DOHH2 (cell line): ENCODE data around the gene CD93.

Experiments
- H3F3A ChIP-seq: fragments of 200-600 bp; sonication (generic), shearing (Covaris generic); 2 replicates; pipeline ENCODE4 v1.6.0; 2016; ENCODE audit warnings: antibody characterized with exemption, mild to moderate bottlenecking; ENCODE audit not compliant: control insufficient read depth, insufficient read depth
- H3K27ac ChIP-seq: fragments of 200-600 bp; sonication (generic); 2 replicates; pipeline ENCODE4 v1.5.1; 2014; ENCODE audit warnings: low read depth, mild to moderate bottlenecking, low read length, moderate library complexity
- H3K27me3 ChIP-seq: fragments of 200-600 bp; sonication (generic); 2 replicates; pipeline ENCODE4 v1.6.1; 2014; ENCODE audit warnings: mild to moderate bottlenecking, low read length, mixed read lengths; ENCODE audit not compliant: control insufficient read depth
- H3K36me3 ChIP-seq: fragments of 200-600 bp; sonication (generic); 2 replicates; pipeline ENCODE4 v1.6.1; 2014; ENCODE audit warnings: mild to moderate bottlenecking, low read length, moderate library complexity, mixed read lengths; ENCODE audit not compliant: control insufficient read depth
- H3K4me1 ChIP-seq: fragments of 200-600 bp; sonication (generic); 2 replicates; pipeline ENCODE4 v1.6.1; 2014; ENCODE audit warnings: mild to moderate bottlenecking, low read length, mixed read lengths; ENCODE audit not compliant: control insufficient read depth
- H3K4me2 ChIP-seq: fragments of 200-600 bp; sonication (generic); 2 replicates; pipeline ENCODE4 v1.6.0; 2014; ENCODE audit warnings: mild to moderate bottlenecking, low read length, moderate library complexity
- H3K4me3 ChIP-seq: fragments of 200-600 bp; sonication (generic); 2 replicates; pipeline ENCODE4 v1.5.1; 2014; ENCODE audit warnings: mild to moderate bottlenecking, low read length, mixed read lengths
- H3K79me2 ChIP-seq: fragments of 200-600 bp; sonication (generic); 2 replicates; pipeline ENCODE4 v1.6.1; 2014; ENCODE audit warnings: mild to moderate bottlenecking, low read length, mixed read lengths; ENCODE audit not compliant: control insufficient read depth
- H3K9me2 ChIP-seq: fragments of 200-600 bp; sonication (generic); replicated peaks from 2 replicates; pipeline ENCODE4 v1.6.1; 2014; ENCODE audit warnings: mild to moderate bottlenecking, low read length, mixed read lengths; ENCODE audit not compliant: control insufficient read depth
- H3K9me3 ChIP-seq: fragments of 200-600 bp; sonication (generic); 2 replicates; pipeline ENCODE4 v1.6.1; 2014; ENCODE audit warnings: antibody characterized with exemption, low read length, mixed read lengths; ENCODE audit not compliant: control insufficient read depth, insufficient read depth
- H4K20me1 ChIP-seq: fragments of 200-600 bp; sonication (generic); 2 replicates; pipeline ENCODE4 v1.6.0; 2014; ENCODE audit warnings: low read depth, mild to moderate bottlenecking, antibody characterized with exemption, low read length, moderate library complexity; ENCODE audit not compliant: control insufficient read depth, insufficient read depth
- EZH2phosphoT487 ChIP-seq: fragments of 200-600 bp; sonication (generic); IDR thresholded peaks from 2 replicates; pipeline ENCODE4 v1.6.1; 2017; ENCODE audit warnings: borderline replicate concordance, mild to moderate bottlenecking, antibody characterized with exemption, low read length, moderate library complexity, mixed read lengths
- TF ChIP-seq, protein P1 (sequence below): fragments of 200-600 bp; sonication (generic); IDR thresholded peaks from one replicate; pipeline ENCODE4 v1.5.1; 2014; ENCODE audit warnings: antibody characterized with exemption, mild to moderate bottlenecking, low read depth, low read length; ENCODE audit not compliant: poor library complexity, severe bottlenecking

The CD93 gene

DNA sequence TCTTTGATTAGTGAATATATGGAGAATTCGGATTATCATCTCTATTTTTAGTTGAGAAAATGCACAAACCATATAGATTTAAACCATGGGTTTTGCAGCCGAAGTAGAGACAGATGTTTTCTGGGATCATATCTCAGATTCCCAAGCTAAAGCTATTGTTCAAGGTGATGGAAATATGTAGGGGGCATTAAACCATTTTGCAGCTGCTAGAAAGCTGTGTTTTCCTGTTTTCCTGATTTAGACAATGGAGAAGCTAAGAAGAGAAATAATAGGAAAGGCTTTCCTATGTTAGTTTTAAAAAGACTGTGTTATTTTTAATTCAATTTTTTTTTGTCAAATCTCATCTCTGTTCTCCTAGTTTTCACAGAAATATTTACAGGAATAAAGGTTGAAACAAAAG lies 6.2 kb downstream of the CD93 start:
- Histone ChIP-seq H3K79me2 (no peaks in the 10 kb centered on the region), H3K36me3 (no peaks in the 10 kb centered on the region), H3K9me3 (no peaks in the 10 kb centered on the region), H3K27me3 (no peaks in the 10 kb centered on the region), H3K27ac (no peak overlapping the region), H3F3A (no peaks in the 10 kb centered on the region), H3K9me2 (no peaks in the 10 kb centered on the region), H4K20me1 (no peaks in the 10 kb centered on the region), H3K4me1 (no peaks in the 10 kb centered on the region), H3K4me2 (no peak overlapping the region), H3K4me3 (no peak overlapping the region)
- no peak for TF ChIP-seq EZH2phosphoT487
- TF ChIP-seq, protein P1, sequence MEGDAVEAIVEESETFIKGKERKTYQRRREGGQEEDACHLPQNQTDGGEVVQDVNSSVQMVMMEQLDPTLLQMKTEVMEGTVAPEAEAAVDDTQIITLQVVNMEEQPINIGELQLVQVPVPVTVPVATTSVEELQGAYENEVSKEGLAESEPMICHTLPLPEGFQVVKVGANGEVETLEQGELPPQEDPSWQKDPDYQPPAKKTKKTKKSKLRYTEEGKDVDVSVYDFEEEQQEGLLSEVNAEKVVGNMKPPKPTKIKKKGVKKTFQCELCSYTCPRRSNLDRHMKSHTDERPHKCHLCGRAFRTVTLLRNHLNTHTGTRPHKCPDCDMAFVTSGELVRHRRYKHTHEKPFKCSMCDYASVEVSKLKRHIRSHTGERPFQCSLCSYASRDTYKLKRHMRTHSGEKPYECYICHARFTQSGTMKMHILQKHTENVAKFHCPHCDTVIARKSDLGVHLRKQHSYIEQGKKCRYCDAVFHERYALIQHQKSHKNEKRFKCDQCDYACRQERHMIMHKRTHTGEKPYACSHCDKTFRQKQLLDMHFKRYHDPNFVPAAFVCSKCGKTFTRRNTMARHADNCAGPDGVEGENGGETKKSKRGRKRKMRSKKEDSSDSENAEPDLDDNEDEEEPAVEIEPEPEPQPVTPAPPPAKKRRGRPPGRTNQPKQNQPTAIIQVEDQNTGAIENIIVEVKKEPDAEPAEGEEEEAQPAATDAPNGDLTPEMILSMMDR, result no peak

- Histone ChIP-seq H3K27ac (no peak overlapping the region), H3K4me2 (no peak overlapping the region), H3K9me3 (no peaks in the 10 kb centered on the region), H3F3A (no peaks in the 10 kb centered on the region), H3K9me2 (no peaks in the 10 kb centered on the region), H4K20me1 (no peaks in the 10 kb centered on the region), H3K4me3 (no peak overlapping the region), H3K4me1 (no peaks in the 10 kb centered on the region), H3K36me3 (no peaks in the 10 kb centered on the region), H3K27me3 (no peaks in the 10 kb centered on the region), H3K79me2 (no peaks in the 10 kb centered on the region)
- TF ChIP-seq EZH2phosphoT487, result no peak
- TF ChIP-seq, protein P1, result peak; percentile 36
These were observed 7.1 kb downstream of the CD93 start for GRCh38 chr20:23079016-23079351.

GRCh38 chr20:23078351-23079015 lies 7.6 kb downstream of the CD93 start:
- no peaks in the 10 kb centered on the region for H3K36me3 ChIP-seq
- TF ChIP-seq, protein P1, result no peak
- no peak for TF ChIP-seq EZH2phosphoT487
- no peaks in the 10 kb centered on the region for H3K9me2 ChIP-seq
- H3K79me2 ChIP-seq, result no peaks in the 10 kb centered on the region
- H3K4me1 ChIP-seq, result no peaks in the 10 kb centered on the region
- no peak overlapping the region for H3K27ac ChIP-seq
- no peak overlapping the region for H3K4me3 ChIP-seq
- H3F3A ChIP-seq, result no peaks in the 10 kb centered on the region
- H3K9me3 ChIP-seq, result no peaks in the 10 kb centered on the region
- no peaks in the 10 kb centered on the region for H4K20me1 ChIP-seq
- no peaks in the 10 kb centered on the region for H3K27me3 ChIP-seq
- no peak overlapping the region for H3K4me2 ChIP-seq
